K562 (cell line): ENCODE data around the gene OR1E2. TPM values are rescaled to one million over a fixed set of nuclear protein-coding genes. Genes with fewer than 3 reads are reported as not detected.
A peak's percentile ranks its signal among the peaks of the same experiment; 100 is the strongest.

Experiments used
- ATAC-seq: fragments of 200-7000 bp; cut with Tn5 transposase; 3 replicates; pipeline ENCODE4 v1.9.1; 2020; ENCODE audit warnings: moderate library complexity
- BruUV-seq: library from RNA; stranded (reverse); fragments of 400-500 nt; replicated peaks from 2 replicates; lab custom pipeline; 2021; lab: Mats Ljungman, UMichigan
- CTCF ChIA-PET: fragments of 300-600 bp; formaldehyde crosslinking; extraction: SDS; loops from one replicate; lab custom pipeline; 2021; ENCODE audit warnings: low intra/inter-chr PET ratio; lab: Yijun Ruan, JAX
- POLR2A ChIA-PET: fragments of 300-600, 350-650 bp; sonication (Branson Sonifier 250); formaldehyde crosslinking; extraction: SDS; loops from one replicate; lab custom pipeline; 2021; ENCODE audit warnings: antibody characterized with exemption, inconsistent platforms; lab: Yijun Ruan, JAX
- DNase-seq, 4 experiments: peaks; one replicate each; pipeline versions ENCODE4 v3.0.0 to v3.0.0-alpha.2; 2011 to 2018; ENCODE audit warnings: low spot score in 3 of 4, mixed read lengths in 3 of 4; ENCODE audit errors: extremely low read depth in 1 of 4
- FAIRE-seq: peaks from 2 replicates; lab custom pipeline; 2011; peaks lifted over from hg19 to GRCh38; lab: Jason Lieb, UNC
- H2AFZ ChIP-seq: 2 replicates; pipeline ENCODE4 v1.6.0; 2011; ENCODE audit warnings: low read depth, low read length, control low read depth, inconsistent platforms
- H3K27ac ChIP-seq: fragments of 200-600 bp; 3 replicates; pipeline ENCODE4 v1.8.0; 2011; ENCODE audit warnings: low read depth, mild to moderate bottlenecking, control low read depth, inconsistent platforms, low read length, moderate library complexity, mixed read lengths; ENCODE audit errors: extremely low read depth
- H3K27me3 ChIP-seq, 2 experiments: fragments of 300-600 bp in 1 of 2; 2 replicates in 1 of 2; 3 replicates in 1 of 2; pipeline versions ENCODE4 v1.6.0 to v1.8.0; 2011; ENCODE audit warnings: inconsistent platforms in 2 of 2, low read length in 2 of 2, mild to moderate bottlenecking in 1 of 2, mixed read lengths in 1 of 2, moderate library complexity in 1 of 2; ENCODE audit not compliant: control insufficient read depth in 2 of 2, insufficient read depth in 2 of 2
- H3K36me3 ChIP-seq: fragments of 300-600 bp; 3 replicates; pipeline ENCODE4 v1.8.0; 2011; ENCODE audit warnings: mild to moderate bottlenecking, low read length, inconsistent platforms; ENCODE audit not compliant: control insufficient read depth, insufficient read depth
- H3K4me1 ChIP-seq, 2 experiments: fragments of 200-600 bp in 1 of 2; replicated peaks in 1 of 2; 2 replicates in 1 of 2; 3 replicates in 1 of 2; pipeline versions ENCODE4 v1.5.1 to v1.8.0; 2011; ENCODE audit warnings: inconsistent platforms in 2 of 2, low read length in 2 of 2, mild to moderate bottlenecking in 1 of 2, mixed read lengths in 1 of 2, moderate library complexity in 1 of 2; ENCODE audit not compliant: control insufficient read depth in 2 of 2, insufficient read depth in 2 of 2
- H3K4me2 ChIP-seq: 2 replicates; pipeline ENCODE4 v1.6.1; 2011; ENCODE audit warnings: low read length, control low read depth, inconsistent platforms, mixed read lengths; ENCODE audit not compliant: insufficient read depth
- H3K4me3 ChIP-seq: fragments of 200-600 bp; sonication (generic), shearing (Covaris generic); 2 replicates; pipeline ENCODE4 v1.5.1; 2016; ENCODE audit warnings: control low read depth, inconsistent platforms
- H3K79me2 ChIP-seq: fragments of 200-600 bp; 3 replicates; pipeline ENCODE4 v1.8.0; 2011; ENCODE audit warnings: low read length, inconsistent platforms; ENCODE audit not compliant: control insufficient read depth, insufficient read depth
- H3K9ac ChIP-seq, 2 experiments: 2 replicates each; pipeline versions ENCODE4 v1.6.0 to v1.6.1; 2011; ENCODE audit warnings: low read depth in 2 of 2, low read length in 2 of 2, control low read depth in 1 of 2, inconsistent platforms in 1 of 2, mild to moderate bottlenecking in 1 of 2, mixed read lengths in 1 of 2; ENCODE audit not compliant: insufficient read depth in 1 of 2
- H3K9me1 ChIP-seq: one replicate; pipeline ENCODE4 v1.6.0; 2011; ENCODE audit warnings: inconsistent platforms, mild to moderate bottlenecking, low read length, moderate library complexity; ENCODE audit not compliant: control insufficient read depth, insufficient read depth
- H3K9me3 ChIP-seq: replicated peaks from 2 replicates; pipeline ENCODE4 v1.5.1; 2011; ENCODE audit warnings: low read depth, low read length, inconsistent platforms; ENCODE audit not compliant: control insufficient read depth, insufficient read depth
- H4K20me1 ChIP-seq: replicated peaks from 2 replicates; pipeline ENCODE4 v1.6.1; 2011; ENCODE audit warnings: low read length, inconsistent platforms, mixed read lengths; ENCODE audit not compliant: control insufficient read depth, insufficient read depth
- C11orf30 ChIP-seq: fragments of 450-650 bp; IDR thresholded peaks from 2 replicates; pipeline ENCODE4 v1.6.1; 2016; ENCODE audit warnings: low read depth, mild to moderate bottlenecking
- ZNF316 ChIP-seq: fragments of 450-650 bp; IDR thresholded peaks from 2 replicates; pipeline ENCODE4 v1.6.1; 2016
- ZNF507 ChIP-seq: conservative IDR thresholded peaks from 2 replicates; pipeline ENCODE4 v1.6.1; 2017; ENCODE audit warnings: missing genetic modification characterization, missing compliant biosample characterization
- WGBS: fragments of 100-300 bp; shearing (Covaris generic); methylation state at CpG from one replicate; pipeline ENCODE4 v1.1.6; 2016; ENCODE audit warnings: low coverage, mixed read lengths; ENCODE audit not compliant: insufficient coverage; ENCODE audit errors: missing lambda C conversion rate; 5-methylcytosine and 5-hydroxymethylcytosine counted together
- in situ Hi-C: fragments of 300-500 bp; cut with MboI; formaldehyde crosslinking; loops from 4 replicates; pipeline ENCODE4 v1.15.0; 2018; ENCODE audit warnings: inconsistent platforms, mixed read lengths
- intact Hi-C: fragments of 100-400 bp; cut with micrococcal nuclease; formaldehyde crosslinking; loops from 2 replicates; pipeline ENCODE4 v1.14.2; 2022
- polyA plus RNA-seq, 8 experiments: library from polyadenylated mRNA; depleted of rRNA in 4 of 8; stranded (reverse) in 5 of 8; unstranded in 3 of 8; fragments of >200 nt; fragmentation: Nextera tagmentation in 2 of 8; fragmentation: Illumina TruSeq in 1 of 8; extraction: Ambion mirVana in 2 of 8; extraction: Trizol in 1 of 8; gene quantifications; 2 replicates each; pipeline versions ENCODE4 v1.2.1 to v1.2.3, GENCODE V29; 2011 to 2014; ENCODE audit warnings: inconsistent platforms in 1 of 8, missing spikeins in 1 of 8
- total RNA-seq, 7 experiments: library from RNA; depleted of rRNA in 6 of 7; stranded (reverse); fragments of >200 nt in 6 of 7; fragmentation: Illumina TruSeq in 2 of 7; extraction: Trizol in 2 of 7; gene quantifications; 2 replicates each; pipeline versions ENCODE4 v1.2.1 to v1.2.3, GENCODE V29; 2011 to 2021; ENCODE audit warnings: low replicate concordance in 1 of 7
- TF ChIP-seq, protein P1 (sequence below): IDR thresholded peaks from 2 replicates; pipeline ENCODE4 v1.6.1; 2011; ENCODE audit not compliant: insufficient read length; ENCODE audit errors: extremely low read depth
- TF ChIP-seq, protein P2 (sequence below): fragments of 200-600 bp; sonication (generic); IDR thresholded peaks from one replicate; pipeline ENCODE4 v1.6.1; 2012; ENCODE audit warnings: mild to moderate bottlenecking, low read depth, low read length, inconsistent platforms

Gene OR1E2
- total and polyA plus RNA-seq, 9 of the 15 experiments (the other 6 are each of a cell fraction or from before 2014, with no cell fraction given): not detected

DNA sequence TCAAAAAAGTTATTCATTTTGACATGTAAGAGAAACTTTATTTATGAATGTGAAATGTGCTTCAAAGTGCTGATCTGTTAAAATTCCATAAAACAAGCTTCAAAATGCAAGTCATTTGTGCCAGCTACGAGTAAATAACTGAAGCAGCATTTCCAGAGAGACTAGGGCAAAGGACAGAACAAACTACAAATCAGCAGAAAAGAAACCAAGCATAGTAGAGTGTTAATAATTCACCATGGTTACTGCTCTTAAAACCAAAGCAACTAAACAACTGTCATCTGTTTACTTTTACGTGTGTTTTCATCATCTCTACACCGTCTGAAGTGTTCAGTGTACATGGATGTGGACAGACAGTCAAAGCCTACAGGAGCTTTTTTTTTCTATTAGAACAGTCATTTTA is 40.6 kb upstream of the OR1E2 start:
- H2AFZ ChIP-seq: no peak overlapping the region
- POLR2A ChIA-PET: interaction anchor here (0.6 to 1.0 kb wide), 2 partner anchors 25 to 384 kb away, joined by 3 read pairs; no protein-coding TSS in a partner anchor
- no peaks in the 10 kb centered on the region for H4K20me1 ChIP-seq
- no peak for FAIRE-seq
- H3K9me3 ChIP-seq: no peaks in the 10 kb centered on the region
- TF ChIP-seq ZNF316 (peak; percentile 75), ZNF507 (tag) (no peak), C11orf30 (peak; percentile 44; the same call in 1 of the 2 replicates)
- TF ChIP-seq, protein P1, sequence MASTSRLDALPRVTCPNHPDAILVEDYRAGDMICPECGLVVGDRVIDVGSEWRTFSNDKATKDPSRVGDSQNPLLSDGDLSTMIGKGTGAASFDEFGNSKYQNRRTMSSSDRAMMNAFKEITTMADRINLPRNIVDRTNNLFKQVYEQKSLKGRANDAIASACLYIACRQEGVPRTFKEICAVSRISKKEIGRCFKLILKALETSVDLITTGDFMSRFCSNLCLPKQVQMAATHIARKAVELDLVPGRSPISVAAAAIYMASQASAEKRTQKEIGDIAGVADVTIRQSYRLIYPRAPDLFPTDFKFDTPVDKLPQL: no peak
- TF ChIP-seq, protein P2, sequence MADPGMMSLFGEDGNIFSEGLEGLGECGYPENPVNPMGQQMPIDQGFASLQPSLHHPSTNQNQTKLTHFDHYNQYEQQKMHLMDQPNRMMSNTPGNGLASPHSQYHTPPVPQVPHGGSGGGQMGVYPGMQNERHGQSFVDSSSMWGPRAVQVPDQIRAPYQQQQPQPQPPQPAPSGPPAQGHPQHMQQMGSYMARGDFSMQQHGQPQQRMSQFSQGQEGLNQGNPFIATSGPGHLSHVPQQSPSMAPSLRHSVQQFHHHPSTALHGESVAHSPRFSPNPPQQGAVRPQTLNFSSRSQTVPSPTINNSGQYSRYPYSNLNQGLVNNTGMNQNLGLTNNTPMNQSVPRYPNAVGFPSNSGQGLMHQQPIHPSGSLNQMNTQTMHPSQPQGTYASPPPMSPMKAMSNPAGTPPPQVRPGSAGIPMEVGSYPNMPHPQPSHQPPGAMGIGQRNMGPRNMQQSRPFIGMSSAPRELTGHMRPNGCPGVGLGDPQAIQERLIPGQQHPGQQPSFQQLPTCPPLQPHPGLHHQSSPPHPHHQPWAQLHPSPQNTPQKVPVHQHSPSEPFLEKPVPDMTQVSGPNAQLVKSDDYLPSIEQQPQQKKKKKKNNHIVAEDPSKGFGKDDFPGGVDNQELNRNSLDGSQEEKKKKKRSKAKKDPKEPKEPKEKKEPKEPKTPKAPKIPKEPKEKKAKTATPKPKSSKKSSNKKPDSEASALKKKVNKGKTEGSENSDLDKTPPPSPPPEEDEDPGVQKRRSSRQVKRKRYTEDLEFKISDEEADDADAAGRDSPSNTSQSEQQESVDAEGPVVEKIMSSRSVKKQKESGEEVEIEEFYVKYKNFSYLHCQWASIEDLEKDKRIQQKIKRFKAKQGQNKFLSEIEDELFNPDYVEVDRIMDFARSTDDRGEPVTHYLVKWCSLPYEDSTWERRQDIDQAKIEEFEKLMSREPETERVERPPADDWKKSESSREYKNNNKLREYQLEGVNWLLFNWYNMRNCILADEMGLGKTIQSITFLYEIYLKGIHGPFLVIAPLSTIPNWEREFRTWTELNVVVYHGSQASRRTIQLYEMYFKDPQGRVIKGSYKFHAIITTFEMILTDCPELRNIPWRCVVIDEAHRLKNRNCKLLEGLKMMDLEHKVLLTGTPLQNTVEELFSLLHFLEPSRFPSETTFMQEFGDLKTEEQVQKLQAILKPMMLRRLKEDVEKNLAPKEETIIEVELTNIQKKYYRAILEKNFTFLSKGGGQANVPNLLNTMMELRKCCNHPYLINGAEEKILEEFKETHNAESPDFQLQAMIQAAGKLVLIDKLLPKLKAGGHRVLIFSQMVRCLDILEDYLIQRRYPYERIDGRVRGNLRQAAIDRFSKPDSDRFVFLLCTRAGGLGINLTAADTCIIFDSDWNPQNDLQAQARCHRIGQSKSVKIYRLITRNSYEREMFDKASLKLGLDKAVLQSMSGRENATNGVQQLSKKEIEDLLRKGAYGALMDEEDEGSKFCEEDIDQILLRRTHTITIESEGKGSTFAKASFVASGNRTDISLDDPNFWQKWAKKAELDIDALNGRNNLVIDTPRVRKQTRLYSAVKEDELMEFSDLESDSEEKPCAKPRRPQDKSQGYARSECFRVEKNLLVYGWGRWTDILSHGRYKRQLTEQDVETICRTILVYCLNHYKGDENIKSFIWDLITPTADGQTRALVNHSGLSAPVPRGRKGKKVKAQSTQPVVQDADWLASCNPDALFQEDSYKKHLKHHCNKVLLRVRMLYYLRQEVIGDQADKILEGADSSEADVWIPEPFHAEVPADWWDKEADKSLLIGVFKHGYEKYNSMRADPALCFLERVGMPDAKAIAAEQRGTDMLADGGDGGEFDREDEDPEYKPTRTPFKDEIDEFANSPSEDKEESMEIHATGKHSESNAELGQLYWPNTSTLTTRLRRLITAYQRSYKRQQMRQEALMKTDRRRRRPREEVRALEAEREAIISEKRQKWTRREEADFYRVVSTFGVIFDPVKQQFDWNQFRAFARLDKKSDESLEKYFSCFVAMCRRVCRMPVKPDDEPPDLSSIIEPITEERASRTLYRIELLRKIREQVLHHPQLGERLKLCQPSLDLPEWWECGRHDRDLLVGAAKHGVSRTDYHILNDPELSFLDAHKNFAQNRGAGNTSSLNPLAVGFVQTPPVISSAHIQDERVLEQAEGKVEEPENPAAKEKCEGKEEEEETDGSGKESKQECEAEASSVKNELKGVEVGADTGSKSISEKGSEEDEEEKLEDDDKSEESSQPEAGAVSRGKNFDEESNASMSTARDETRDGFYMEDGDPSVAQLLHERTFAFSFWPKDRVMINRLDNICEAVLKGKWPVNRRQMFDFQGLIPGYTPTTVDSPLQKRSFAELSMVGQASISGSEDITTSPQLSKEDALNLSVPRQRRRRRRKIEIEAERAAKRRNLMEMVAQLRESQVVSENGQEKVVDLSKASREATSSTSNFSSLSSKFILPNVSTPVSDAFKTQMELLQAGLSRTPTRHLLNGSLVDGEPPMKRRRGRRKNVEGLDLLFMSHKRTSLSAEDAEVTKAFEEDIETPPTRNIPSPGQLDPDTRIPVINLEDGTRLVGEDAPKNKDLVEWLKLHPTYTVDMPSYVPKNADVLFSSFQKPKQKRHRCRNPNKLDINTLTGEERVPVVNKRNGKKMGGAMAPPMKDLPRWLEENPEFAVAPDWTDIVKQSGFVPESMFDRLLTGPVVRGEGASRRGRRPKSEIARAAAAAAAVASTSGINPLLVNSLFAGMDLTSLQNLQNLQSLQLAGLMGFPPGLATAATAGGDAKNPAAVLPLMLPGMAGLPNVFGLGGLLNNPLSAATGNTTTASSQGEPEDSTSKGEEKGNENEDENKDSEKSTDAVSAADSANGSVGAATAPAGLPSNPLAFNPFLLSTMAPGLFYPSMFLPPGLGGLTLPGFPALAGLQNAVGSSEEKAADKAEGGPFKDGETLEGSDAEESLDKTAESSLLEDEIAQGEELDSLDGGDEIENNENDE: no peak
- H3K4me1 ChIP-seq: no peaks in the 10 kb centered on the region; a peak in 1 of 5 replicates
- no peak for ATAC-seq
- H3K4me2 ChIP-seq: no peak overlapping the region
- H3K36me3 ChIP-seq: no peaks in the 10 kb centered on the region
- no peak for DNase-seq
- WGBS: 0% methylated on average over 3 of the region's 3 CpGs
- in situ Hi-C loops (no loop called here), intact Hi-C loops (no loop called here)
- no peak overlapping the region for H3K27ac ChIP-seq
- H3K9me1 ChIP-seq: no peaks in the 10 kb centered on the region
- H3K79me2 ChIP-seq: no peaks in the 10 kb centered on the region
- peaks cover 12 to 13% of the 10 kb centered on the region in 2 experiments; a peak in 3 of 5 replicates for H3K27me3 ChIP-seq
- no TSS peak for BruUV-seq
- H3K4me3 ChIP-seq: no peak overlapping the region
- no peak overlapping the region for H3K9ac ChIP-seq
- CTCF ChIA-PET: no interaction called here
